GM12891 (cell line): ENCODE data around the gene MUSTN1.

ENCODE experiments used
- PAX5 ChIP-seq: IDR thresholded peaks from 2 replicates; pipeline ENCODE4 v1.6.1; 2011; ENCODE audit warnings: low read length, moderate library complexity, mild to moderate bottlenecking; ENCODE audit not compliant: insufficient read depth, severe bottlenecking
- POLR2A ChIP-seq: IDR thresholded peaks from 2 replicates; pipeline ENCODE4 v1.6.1; 2011; ENCODE audit warnings: low read depth, low read length, control low read depth
- POLR2AphosphoS5 ChIP-seq: IDR thresholded peaks from 2 replicates; pipeline ENCODE4 v1.6.1; 2011; ENCODE audit warnings: low read depth, low read length, control low read depth
- POU2F2 ChIP-seq: IDR thresholded peaks from 2 replicates; pipeline ENCODE4 v1.6.1; 2011; ENCODE audit warnings: low read depth, mild to moderate bottlenecking, control low read depth, low read length, moderate library complexity
- SPI1 ChIP-seq: IDR thresholded peaks from 2 replicates; pipeline ENCODE4 v1.6.1; 2011; ENCODE audit warnings: low read depth, low read length, control low read depth
- TAF1 ChIP-seq: IDR thresholded peaks from 2 replicates; pipeline ENCODE4 v1.6.1; 2011; ENCODE audit warnings: low read depth, low read length, control low read depth

DNA sequence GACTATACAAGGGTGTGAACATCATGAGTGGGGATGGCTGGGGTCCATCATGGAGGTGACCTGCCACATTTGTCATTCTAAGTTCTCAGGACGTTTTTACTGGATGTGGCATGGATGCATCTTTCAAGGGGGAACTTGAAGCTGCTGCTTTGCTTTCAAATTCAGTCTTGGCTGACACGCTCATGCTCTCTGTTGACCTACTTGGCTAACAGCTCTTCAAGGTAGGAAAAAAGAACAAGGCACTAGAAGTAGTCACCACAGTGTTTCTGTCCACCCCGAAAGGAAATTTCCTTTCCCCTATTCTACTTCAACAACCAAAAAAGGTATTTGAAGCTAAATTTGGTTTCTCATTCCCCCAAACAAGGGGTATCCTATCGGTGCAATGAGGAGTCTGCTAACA, 47.6 kb upstream of the MUSTN1 start:
- TF ChIP-seq POLR2A = no peak
- TF ChIP-seq POLR2AphosphoS5 = no peak
- TF ChIP-seq TAF1 = no peak
- TF ChIP-seq SPI1 = no peak
- TF ChIP-seq PAX5 = no peak
- no peak for TF ChIP-seq POU2F2
